DLD1 (cell line): ENCODE data around the gene RNF10.
"Not testable (repeated sequence)": the region's sequence is repeated elsewhere in the genome, so short reads cannot be mapped to it uniquely, and the experiment has no call there.

Source experiments
- in situ Hi-C: cut with HindIII; loops from 2 replicates; pipeline ENCODE4 v1.10.0; 2017; ENCODE audit warnings: low sequenced_read_pairs

RNF10 gene

DNA sequence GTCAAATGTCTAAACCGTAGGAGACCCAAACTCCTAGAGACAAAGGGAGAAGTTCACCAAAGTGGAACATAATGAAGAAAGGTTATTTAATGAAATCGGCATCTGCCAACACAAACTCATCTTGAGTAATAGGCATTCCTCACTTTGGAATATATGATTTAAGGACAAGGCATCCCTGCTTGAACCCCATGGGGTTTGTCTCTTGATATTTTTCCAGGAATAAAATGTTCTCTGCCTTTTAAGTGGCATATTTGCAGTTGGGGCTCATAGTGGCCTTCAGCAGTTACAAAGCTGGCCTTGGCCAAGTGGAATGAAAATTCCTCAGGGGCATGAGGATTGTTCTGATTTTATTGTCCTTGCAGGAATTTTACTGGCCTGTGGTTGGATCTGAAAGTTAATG is 40.0 kb downstream of the RNF10 start:
- in situ Hi-C loops, result no loop called here

DNA sequence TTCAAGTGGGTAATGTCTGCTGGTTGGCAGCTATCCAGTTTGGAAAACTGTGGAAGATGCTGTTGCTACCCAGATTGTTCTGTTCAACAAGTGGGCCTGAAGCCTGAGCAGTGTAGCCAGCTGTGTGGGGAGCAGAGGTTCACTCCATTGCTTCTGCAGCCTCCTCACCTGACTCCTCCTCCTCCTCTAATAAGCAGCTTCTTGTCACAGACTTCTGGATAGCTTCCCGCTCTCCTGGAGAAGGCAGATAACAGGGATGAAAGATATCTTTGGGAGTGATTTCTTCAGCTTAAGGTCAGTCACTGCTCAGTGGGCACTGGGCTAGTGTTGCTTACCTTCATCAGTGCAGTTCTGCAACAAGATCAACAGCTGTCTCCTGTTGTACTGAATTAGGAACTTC is 45.0 kb downstream of the RNF10 start:
- in situ Hi-C loops, result no loop called here

DNA sequence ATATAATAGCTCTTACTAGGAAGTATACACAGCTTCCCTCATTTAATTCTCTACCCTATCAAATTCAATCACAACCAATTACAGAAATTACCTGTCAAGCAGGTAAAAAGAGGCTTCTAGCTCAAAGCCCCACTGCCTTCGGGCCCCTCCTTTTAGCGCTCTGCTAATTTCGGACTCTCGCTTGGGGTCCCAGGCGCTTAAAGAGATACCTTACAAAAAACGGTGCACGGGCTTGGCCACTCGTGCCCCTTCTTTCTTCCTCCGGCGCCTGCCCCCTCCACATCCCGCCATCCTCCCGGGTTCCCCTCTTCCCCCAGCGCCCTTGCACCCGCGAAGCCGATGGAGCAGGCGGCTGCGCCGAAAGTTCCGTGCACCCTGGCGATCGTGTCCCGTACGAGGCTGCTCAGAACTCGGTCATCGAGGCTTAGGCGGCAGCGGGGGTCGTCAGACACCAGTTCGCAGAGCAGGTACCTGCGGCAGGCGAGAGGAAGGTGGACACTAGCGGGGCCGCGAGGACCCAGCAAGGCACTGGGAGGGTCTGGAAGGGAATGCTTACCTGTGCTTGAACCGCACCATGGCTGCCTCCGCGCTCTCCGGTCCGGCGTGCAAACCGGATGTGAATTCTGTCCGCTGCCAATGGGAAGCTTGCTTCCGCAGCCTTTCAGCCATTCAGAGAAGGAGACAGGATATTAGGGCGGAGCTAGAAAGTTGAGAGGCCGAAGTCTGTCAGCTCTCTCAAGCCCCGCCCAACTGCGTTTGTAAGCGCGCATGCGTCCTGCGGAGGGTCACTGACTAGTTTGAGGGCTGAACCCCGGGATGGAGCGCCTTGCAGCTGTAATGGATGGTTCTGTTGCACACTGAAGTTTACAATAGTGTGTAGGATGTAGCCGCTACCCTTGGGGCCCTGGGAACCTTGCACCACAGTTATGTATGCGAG is 46.9 kb downstream of the RNF10 start, which contains the start of gene POP5:
Gene POP5 (minus strand): TSS at position 616 of the 937 bp plus-strand sequence. CDS start 40 bp downstream, at position 576.
- in situ Hi-C loops, result no loop called here

DNA sequence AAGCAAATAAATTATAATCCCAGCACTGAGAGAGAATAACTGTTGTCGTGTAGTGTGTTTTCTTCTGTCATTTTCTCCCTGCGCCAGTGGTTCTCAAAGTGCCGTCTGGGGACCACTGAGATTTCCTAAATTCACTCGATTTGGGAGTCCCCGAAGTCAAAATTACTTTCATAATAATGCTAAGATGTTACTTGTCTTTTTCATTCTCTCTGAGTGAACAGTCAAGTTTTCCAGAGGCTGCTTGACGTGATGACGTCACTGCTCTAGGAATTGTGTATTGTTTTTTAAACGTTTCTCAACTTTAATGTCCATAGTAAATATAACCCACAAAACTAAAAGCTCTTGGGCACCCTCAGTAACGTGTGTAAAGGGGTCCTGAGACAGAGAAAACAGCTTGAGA is 47.8 kb downstream of the RNF10 start:
- in situ Hi-C loops, result no loop called here

DNA sequence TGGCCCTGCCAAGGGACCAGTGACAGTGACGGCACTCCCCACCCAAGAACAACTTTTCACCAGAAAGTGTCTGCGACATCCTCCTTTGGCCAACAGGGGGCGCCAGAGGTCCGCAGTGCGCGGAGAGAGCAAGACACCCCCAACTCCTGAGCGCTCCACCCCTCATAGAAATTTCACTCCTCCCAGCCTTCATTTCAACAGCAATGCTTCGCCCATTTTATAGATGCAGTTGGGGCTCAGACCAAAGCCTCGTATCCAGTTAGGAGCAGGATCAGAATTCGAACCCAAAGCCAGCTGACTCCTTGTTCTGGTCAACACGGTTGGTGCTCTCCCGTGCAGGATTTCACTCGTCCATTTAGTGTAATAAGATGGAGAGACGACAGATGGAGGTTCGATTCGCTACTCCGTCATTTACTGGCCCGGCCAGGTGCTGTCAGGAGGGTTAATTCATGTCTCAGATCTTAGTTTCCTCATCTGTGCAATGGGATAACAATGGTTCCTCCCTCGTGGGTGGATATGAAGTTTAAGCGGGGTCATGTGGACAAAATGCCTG is 49.4 kb downstream of the RNF10 start:
- in situ Hi-C loops, result no loop called here

DNA sequence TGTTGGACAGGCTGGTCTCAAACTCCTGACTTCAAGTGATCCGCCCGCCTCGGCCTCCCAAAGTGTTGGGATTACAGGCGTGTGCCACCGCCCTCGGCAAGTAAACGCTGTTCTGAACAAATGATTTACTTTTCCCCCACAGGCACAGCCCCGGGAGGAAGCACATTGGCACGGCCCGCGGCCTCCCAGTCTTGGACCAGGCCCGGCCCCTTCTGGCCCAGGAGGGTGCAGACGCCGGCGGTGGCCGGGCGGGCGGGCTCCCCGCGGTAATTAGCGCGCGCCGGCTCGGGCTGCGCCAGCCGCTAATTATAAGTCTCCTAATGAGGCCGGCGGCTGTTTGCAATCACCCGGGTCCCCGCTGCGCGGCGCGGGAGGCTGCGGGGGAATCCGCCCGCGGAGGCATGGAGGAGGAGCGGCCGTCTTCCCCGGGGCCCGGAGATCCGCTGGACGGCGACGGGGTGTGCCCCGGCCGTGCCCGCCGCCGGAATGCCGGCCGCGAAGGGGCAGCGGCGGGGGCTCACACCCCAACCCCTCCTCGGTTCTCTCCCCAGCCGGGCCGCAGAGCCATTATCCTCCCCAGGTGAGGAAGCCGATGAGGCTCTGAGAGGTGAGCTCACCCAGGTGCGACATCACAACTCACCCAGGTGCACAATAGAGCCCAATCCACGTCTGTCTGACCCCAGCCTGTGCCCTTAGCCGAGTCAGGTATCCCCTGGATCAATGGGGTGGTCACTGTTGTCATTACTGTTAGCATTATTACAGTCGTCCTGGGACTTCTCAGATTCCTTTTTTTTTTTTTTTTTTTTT is 50.4 kb downstream of the RNF10 start:
- in situ Hi-C loops, result no loop called here

DNA sequence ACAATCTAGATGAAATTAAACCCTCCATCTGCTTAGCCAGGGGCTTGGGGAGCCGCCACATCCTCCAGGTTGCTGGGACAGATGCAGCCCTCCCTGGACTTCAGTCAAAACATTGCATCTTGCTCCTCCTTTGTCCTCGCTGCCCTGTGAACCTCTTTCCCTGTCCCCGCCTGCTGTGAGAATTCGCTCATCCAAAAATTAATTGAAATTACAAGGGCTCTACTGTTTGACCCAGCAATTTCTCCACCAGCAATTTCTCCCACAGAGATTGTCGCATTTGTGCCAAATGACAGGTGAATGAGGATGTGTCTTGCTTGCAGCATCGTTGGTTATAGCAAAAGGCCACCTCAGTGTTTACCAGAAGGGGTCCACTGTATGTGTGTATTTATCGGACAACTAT is 52.0 kb downstream of the RNF10 start:
- in situ Hi-C loops, result no loop called here

DNA sequence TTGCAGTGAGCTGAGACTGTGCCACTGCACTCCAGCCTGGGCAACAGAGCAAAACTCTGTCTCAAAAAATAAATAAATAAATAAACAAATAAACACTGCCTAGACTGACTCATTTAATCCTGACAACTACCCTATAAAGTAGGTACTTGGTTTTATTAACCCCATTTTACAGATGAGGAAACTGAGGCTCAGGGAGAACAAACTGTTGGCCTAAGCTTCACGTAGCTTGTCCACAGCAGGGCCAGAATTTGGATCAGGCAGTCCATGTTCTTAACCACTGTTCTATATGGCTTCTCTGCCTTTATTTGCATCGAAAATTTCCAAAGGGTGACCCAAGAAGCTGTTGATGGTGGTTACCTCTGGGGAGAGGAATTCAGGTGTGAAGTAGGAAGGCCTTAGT is 52.7 kb downstream of the RNF10 start:
- in situ Hi-C loops, result no loop called here

DNA sequence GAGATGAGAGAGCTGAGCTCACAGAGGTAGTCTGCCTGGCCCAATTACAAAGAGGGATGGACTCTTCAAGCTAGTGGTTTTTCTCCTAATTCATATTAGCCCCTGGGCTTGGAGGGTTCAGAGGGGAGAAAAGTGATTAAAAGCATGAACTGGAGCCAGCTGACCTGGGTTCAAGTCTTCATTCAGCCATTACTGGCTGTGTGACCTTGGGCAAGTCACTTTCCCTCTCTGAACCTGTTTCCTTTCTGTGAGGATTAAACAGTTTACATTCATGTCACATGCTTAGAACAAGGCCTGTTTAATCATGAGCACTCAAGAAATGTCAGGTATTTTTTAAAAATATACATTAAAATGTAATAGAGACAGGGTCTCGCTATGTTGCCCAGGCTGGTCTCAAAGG is 54.2 kb downstream of the RNF10 start:
- in situ Hi-C loops, result no loop called here

DNA sequence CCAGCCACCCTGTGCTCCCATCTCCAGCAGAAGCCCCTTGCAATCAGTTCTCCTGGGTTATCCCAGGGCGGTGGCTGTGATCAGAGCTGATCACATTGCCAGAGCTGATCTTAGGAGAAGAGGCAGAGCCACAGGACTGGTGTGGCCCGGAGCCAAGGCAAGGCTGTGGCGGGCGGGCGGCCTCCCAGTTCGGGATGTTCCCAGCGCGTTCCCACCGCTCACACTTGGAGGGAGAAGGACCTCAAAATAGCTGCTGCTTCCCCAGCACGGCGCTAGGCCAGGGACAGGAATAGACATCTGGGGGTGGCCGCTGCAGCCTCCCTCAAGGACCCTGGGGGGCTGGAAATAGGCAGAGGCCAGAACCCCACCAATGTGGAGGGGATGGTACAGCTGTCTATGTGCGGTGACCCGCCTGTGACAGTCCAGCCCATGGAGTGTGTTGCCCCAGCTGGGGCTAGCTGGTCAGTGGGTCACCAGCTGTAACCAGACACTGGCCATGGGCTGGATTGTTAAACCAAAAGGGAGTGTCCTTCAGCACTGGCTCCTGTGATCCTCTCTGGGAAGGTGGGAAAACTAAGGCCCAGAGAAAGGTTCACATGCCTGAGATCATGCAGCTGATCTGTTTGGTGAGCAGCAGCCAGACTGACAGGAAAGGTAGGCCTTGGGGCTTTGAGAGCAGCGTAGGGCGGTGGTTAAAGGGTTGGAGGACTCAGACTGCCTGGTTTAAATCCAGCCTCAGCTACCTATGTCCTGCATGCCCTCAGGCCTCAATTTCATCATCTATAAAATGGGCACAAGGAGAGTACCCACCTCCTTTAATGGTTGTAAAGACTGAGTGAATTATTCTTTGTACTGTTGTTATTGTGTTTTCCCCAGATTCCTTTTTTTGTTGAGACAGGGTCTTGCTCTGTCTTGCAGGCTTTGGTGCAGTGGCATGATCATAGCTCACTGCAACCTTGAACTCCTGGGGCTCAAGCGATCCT is 55.1 kb downstream of the RNF10 start:
- in situ Hi-C loops, result no loop called here

DNA sequence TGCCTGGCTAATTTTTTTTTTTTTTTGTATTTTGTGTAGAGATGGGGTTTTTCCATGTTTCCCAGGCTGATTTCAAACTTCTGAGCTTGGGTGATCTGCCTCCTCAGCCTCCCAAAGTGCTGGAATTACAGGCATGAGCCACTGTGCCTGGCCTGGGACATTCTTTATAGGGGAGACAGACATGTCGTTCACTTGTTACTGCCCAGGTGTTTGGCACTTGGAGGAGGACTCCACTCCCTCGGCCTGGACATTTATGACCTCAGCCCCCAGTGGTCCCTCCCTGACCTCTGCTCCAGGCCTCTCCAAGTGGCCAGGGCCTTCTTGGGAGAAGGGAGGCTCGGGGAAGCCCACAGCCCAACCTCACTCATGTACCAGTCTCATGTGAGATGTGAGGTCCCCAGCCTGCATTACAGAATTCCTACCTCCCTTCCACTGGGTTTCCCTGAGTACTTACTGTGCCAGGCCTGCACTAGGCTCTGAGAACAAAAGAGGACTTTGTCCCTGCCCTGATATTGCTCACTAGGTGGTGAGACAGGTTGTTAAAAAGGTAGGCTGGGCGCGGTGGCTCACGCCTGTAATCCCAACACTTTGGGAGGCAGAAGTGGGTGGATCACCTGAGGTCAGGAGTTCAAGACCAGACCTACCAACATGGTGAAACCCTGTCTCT is 56.7 kb downstream of the RNF10 start:
- in situ Hi-C loops, result no loop called here

DNA sequence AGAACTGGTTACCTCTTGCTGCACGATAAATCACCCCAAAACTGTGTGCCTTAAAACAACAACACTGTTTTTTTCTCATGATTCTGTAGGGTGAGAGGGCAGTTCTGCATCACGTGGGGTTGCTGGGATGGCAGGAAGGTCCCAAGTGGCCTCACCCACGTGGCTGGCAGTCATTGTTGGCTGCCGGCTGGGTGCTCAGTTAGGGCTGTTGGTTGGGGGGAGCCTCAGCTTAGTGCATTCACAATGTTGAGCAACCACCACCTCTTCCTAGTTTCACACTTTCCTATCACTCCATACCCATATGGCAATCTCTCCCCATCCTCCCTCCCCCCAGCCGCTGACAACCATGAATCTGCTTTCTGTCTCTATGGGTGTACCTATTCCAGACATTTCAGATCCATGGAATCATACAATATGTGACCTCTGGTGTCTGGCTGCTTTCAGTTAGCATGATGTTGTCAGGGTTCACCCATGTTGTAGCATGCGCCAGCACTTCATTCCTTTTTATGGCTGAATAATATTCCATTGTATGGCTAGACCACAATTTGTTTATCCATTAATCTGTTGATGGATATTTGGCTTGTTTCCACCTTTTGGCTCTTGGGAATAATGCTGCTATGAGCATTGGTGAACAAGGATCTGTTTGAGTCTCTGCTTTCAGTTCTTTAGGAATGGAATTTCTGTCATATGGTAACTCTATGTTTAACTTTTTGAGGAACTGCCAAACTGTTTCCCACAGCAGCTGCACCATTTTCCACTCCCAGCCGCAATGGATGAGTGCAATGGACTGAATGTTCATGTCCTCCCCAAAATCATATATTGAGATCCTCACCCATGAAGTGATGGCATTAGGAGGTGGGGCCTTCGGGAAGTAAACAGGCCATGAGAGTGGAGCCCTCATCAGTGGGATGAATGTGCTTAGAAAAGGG is 58.2 kb downstream of the RNF10 start:
- in situ Hi-C loops, result no loop called here

DNA sequence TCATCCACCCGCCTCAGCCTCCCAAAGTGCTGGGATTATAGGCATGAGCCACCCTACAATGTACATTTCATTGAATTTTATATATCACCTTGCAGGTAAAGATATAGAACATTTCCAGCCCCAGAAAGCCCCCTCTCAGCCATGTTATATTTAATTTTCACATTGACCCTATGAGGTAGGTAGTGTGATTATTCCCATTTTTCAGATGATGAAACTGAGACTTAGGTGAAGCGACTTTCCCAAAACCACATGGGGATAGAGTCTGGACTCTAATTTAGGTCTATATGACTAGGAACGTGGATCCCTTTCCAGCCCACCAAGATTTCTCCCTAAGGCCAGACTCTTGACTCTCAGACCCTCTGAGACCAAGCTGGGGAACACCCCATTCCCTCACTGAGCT is 62.7 kb downstream of the RNF10 start:
- in situ Hi-C loops, result no loop called here

DNA sequence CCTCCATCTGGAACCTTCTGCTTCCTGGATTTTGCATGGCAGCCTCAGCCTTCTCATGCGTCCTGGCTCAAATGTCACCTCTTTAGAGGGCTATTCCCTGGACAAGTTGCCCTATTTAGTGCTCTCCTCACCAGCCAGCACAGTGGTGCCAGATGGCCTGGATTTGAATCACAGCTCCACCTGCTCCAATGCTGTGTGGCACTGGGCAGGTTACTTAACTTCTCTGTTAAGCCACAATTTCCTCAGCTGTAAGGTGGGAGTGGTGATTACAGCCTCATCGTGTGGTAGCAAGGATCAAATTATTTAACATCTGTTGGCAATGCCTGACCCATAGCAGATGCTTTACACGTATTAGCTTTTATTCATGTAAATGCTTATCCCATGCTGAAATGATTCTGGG is 63.7 kb downstream of the RNF10 start:
- in situ Hi-C loops, result no loop called here

DNA sequence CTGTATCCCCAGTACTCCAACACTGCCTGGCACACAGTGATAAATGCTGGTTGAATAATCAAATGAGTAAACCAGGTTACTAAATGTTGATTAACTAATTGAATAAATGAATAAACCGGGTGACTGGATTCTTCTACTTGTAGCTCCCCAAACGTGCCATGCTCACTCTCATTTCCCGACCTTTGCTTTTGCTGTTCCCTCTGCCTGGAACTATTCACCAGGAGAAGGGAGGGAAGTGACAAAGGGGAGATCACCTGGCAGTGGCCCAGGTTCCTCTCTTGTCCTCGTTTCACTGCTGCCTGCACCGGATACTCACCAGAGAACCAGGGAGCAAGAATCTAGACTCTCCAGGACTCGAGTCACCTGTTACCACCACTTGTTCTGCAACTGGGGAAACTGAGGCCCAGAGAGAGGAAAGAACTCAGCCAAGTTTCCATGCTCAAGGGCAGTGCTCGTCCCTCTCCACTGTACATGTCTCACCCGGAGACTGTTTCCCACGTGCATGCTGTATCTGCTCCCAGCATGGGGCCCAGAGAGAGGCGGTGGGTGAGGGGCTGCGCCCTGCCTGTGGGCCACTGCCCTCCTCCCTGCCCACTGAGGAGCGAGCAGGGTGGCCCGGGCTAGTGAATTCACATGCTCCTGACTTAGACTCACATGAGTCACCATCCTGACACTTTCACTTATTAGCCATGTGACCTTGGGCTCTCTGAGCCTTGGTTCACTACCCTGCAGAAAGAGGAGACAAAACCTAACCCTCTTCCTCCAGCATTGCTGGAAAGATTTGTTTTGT is 64.7 kb downstream of the RNF10 start:
- in situ Hi-C loops, result no loop called here

DNA sequence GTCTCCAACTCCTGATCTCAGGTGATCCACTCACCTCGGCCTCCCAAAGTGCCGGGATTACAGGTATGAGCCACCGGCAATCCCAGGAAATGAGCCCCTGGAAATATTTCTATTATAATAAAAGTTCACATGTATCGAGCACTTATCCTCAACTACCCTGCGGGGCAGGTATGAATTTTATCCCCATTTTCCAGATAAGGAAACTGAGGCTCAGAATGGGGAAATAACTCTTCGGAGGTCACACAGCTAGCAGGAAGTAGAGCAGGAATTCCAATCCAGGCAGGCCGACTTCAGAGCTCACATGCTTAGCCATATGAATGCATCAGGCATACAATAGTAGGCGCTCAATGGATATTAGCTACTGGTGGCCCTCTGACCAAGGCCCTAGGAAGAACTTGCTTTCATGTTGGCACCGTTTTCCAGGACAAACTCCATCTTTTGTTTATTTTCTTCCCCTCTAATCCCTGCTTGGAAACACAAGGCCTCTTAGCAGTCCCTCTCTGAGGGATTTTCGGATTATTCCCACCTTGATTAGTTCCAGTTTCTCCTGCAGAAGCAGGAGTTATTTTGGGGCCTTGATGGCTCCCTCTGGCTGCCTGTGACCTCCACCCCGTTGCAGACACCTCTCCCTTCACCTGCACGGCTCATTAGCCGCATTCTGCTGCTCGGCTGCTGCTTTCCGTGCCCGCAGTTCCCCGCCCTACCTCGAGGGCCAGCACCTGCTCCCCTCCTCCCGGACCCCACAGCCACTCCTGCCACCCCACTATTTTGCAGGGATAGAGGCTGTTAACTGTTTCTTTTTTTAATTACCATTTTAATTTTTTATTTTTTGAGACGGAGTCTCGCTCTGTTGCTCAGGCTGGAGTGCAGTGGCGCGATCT is 65.8 kb downstream of the RNF10 start:
- in situ Hi-C loops, result no loop called here

DNA sequence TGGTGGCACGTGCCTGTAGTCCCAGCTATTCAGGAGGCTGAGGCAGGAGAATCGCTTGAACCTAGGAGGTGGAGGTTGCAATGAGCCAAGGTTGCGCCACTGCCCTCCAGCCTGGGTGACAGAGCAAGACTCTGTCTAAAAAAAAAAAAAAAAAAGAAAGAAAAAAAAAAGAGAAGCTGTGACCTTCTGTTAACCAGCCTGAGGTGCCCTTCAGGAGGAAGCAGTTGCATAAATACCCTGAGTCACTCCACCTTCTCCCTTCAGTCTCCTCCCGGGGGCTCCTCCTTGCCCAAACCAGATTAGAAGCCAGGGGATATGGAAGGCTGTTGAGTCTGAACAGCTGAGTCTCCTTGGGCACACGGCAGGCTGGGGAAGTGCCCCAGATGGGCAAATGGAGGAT is 68.3 kb downstream of the RNF10 start:
- in situ Hi-C loops, result not testable (repeated sequence)
